ENCODE data around the gene MILR1. TPM values are rescaled to one million over a fixed set of nuclear protein-coding genes. Genes with fewer than 3 reads are reported as not detected.

Gene MILR1
- total and polyA plus RNA-seq, 2 donors (not counting 3 experiments of a cell fraction or from before 2014, with no cell fraction given) = 1.2 to 17.8 TPM

- Histone ChIP-seq H3K9ac (replicated peaks; ENCODE audit: extremely low read depth, insufficient read depth, low read length) (no peak overlapping the region), H3K4me1 (ENCODE audit: control insufficient read depth, extremely low read depth, insufficient read depth, low read length) (peaks cover 32% of the 10 kb centered on the region), H3K9me1 (replicated peaks; ENCODE audit: control insufficient read depth, extremely low read depth, insufficient read depth, low read length) (no peaks in the 10 kb centered on the region), H3K79me2 (ENCODE audit: control insufficient read depth, insufficient read depth, low read length) (no peaks in the 10 kb centered on the region), H3K27me3 (ENCODE audit: control insufficient read depth in 2 of 2, insufficient read depth in 2 of 2, low read length in 2 of 2) (no peaks in the 10 kb centered on the region), H3K4me3 (replicated peaks in 1 of 3; ENCODE audit: insufficient read depth in 1 of 3, low read depth in 1 of 3, low read length in 3 of 3) (no peak overlapping the region), H4K20me1 (replicated peaks; ENCODE audit: control insufficient read depth, extremely low read depth, insufficient read depth, low read length) (no peaks in the 10 kb centered on the region), H3K9me3 (replicated peaks; ENCODE audit: control insufficient read depth, insufficient read depth, low read length) (no peaks in the 10 kb centered on the region), H3K27ac (ENCODE audit: insufficient read depth, low read depth, low read length) (no peak overlapping the region), H3K4me2 (ENCODE audit: insufficient read depth, low read length) (no peak overlapping the region), H2AFZ (ENCODE audit: low read depth, low read length) (no peak overlapping the region), H3K36me3 (ENCODE audit: control insufficient read depth in 2 of 2, extremely low read depth in 1 of 2, insufficient read depth in 2 of 2, low read length in 2 of 2) (no peaks in the 10 kb centered on the region)
- TF ChIP-seq GATA2 (IDR thresholded peaks at IDR 0.05; ENCODE audit: insufficient read depth, insufficient read length, low read depth, low read length) = no peak
- TF ChIP-seq EZH2 (IDR thresholded peaks at IDR 0.05; ENCODE audit: borderline replicate concordance, low read depth, low read length, severe bottlenecking) = no peak
- TF ChIP-seq JUN (IDR thresholded peaks at IDR 0.05; ENCODE audit: borderline replicate concordance, insufficient read depth, insufficient read length, low read depth) = no peak
- no peak for TF ChIP-seq MYC (IDR thresholded peaks at IDR 0.05; ENCODE audit: low read depth, low read length)
- no peak for TF ChIP-seq MAX (IDR thresholded peaks at IDR 0.05; ENCODE audit: insufficient read depth, insufficient read length)
- no peak for TF ChIP-seq CTCF (IDR thresholded peaks at IDR 0.05; ENCODE audit: extremely low read depth in 1 of 2, insufficient read depth in 1 of 2, low read depth in 1 of 2, low read length in 2 of 2)
- no peak for TF ChIP-seq FOS (IDR thresholded peaks at IDR 0.05; ENCODE audit: borderline replicate concordance, insufficient read depth, low read length)
- TF ChIP-seq POLR2AphosphoS5 (IDR thresholded peaks at IDR 0.05; ENCODE audit: insufficient read depth, low read depth, low read length) = no peak
- TF ChIP-seq POLR2A (IDR thresholded peaks at IDR 0.05; ENCODE audit: low read depth, low read length) = no peak
- dilution Hi-C loops (cut with MboI; ENCODE audit: extremely low pct_ligation_motif_present, low sequenced_read_pairs) (no loop called here), intact Hi-C loops (cut with micrococcal nuclease) (no loop called here)
- BruUV-seq (replicated peaks) = no TSS peak
- DNase-seq (ENCODE audit: low read depth, low spot score) (no peak), FAIRE-seq (no peak)
- POLR2A ChIA-PET = no interaction called here
- CTCF ChIA-PET = interaction anchor here (1.7 kb wide), 1 partner anchor 18 kb away, joined by 6 read pairs; no protein-coding TSS in a partner anchor
These were observed 48.3 kb upstream of the MILR1 start for GRCh38 chr17:64400642-64401041.

Measured in endothelial cell of umbilical vein (primary cell).